HG03097 (cell line): ENCODE data around the gene LITAF.

Experiments used
- ATAC-seq: cut with Tn5 transposase; IDR thresholded peaks from one replicate; pipeline ENCODE4 v1.9.1; 2021; ENCODE audit not compliant: unreplicated experiment, low FRiP score

The LITAF gene

DNA sequence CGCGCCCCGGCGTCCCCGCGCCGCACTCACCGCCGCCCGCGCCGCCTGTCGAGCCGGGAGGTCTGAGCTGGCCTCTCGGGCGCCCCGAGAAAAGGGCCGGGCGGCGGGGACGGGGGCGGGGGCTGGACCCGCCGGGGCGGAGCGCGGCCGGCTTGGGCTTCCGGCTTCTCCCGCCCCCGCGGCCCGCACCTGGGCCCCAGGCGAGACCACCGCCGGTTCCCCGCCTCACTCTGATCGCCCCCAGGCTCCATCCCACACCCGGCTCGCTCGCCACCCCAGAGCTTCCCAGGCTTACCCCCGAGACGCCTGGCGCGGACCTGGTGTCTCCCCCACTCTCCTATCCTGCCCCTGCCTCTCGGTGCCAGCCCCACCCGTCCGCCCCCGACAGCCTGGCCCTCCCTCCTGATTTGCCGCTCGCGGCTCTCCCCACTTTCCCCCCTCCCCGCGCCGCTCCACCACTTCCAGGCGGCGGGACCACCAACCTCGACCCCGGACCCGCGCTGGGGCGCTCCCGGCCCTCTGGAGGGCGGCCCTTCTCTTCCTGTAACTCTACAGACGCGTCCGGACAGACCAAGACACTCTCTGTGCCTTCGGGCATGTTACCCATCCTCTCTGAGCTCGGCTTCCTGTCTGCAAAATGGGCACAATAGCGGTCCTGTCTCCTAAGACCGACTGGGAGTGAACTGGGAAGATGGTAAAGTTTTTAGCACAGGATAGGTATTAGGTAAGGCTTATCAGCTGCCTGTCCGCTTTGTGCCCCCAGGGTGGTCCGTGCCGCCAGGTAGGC, at the start of gene LITAF:
Gene LITAF (minus strand): TSS at position 64 of the 787 bp plus-strand sequence. CDS start 30,189 bp downstream, outside the sequence.
- peak; percentile 31 for ATAC-seq

DNA sequence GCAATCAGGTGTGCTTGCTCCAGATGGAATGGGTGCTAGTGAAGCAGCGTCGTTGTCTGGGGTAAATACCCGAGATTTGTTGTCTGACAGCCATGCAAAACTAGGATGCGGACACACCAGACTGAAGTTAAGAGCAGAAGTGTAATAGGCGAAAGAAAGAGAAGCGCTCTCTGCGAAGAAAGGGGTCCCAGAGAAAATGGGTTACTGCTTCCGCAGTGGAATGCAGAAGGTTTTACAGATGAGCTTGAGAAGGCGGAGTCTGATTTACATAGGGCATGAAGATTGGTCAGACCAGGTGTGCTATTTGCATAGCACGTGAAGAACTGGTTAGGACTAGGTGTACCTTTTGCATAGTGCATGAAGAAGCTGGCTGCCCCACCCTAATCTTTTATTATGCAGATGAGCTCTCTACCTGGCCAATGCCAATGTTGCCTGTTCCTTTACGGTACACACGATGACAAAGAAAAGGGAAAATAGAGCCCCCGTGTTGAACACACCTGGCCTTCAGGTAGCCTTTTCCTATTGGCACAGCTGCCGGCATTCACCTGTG, 49.5 kb upstream of the LITAF start:
- no peak for ATAC-seq

DNA sequence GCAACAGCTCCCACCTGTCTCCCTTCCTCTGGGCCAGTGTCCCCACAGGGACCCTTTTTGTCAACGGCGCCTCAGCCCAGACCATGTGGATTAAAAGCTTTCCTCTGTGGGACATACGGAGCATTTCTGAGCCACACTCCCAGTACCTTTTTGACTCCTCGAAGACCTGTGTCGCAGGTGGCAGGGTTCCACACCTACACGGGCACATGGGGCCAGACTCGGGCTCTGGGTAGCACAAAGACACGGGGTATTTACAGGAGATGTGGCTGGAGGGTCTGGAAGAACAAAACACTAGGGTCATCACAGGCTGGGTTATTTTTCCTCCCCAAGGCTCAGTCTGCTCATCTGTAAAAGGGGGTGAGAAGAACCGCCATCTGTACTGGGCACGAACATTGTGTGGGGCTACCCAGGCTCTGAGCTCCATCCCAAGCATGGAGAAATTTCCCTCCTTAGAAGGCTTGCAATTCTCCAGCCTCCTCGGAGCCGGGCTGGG, 49.0 kb upstream of the LITAF start:
- no peak for ATAC-seq

DNA sequence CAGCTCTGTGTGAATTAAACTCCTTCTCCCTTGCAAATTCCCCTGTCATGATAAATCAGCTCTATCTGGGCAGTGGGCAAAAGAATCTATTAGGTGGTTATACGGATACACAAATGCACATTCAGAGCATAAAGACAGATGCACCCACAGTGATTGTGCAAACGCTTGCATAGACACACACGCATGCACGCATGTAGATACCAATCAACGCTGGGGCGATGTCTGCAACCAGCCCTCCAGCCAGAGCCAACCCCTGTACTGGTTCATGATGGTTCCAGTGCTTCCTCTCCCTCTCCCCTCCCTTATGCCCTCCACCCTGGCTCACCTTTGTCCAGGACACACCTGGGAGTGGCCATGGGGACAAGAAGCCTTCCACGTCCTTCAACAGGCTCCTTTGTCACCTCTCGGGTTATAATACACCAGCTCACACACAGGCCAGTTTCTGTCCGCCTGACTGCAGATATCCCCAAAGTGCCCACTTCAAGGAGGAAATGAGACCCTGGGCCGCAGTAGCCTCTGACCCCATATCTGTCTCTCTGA, 48.5 kb upstream of the LITAF start:
- ATAC-seq: no peak

DNA sequence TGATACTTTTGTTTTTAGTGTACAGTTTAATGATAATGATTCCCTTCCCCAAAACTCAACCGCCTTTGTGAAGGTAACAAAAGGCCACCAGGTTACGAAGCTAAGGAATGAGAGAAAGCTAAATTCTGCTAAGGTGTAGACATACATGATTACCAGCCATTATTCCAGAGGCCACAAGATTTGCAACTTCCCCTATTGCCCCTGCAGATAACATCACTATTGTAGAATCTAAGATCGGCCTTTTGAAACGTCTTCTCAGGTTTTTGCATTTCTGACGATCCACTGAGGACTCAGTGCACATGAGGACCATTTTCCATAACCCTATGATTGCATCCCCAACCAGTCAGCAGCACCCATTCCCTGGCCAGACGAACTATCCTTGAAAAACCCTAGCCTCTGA, 47.6 kb upstream of the LITAF start:
- ATAC-seq: no peak

DNA sequence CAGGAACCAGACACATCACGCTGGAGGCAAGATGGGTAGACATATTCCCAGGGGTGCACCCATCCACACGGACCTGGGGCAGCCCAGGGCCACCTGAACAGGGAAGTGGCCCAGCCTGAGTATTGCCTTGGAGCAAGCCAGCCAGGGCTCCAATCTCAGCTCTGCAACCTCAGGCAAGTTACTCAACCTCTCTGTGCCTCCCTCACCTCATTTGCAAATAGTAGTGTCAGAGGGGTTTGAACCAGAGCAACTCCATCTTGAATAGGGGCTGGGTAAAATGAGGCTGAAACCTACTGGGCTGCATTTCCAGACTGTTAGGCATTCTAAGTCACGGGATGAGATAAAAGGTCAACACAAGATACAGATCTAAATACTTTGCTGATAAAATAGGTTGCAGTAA, 46.4 kb upstream of the LITAF start:
- ATAC-seq: no peak

DNA sequence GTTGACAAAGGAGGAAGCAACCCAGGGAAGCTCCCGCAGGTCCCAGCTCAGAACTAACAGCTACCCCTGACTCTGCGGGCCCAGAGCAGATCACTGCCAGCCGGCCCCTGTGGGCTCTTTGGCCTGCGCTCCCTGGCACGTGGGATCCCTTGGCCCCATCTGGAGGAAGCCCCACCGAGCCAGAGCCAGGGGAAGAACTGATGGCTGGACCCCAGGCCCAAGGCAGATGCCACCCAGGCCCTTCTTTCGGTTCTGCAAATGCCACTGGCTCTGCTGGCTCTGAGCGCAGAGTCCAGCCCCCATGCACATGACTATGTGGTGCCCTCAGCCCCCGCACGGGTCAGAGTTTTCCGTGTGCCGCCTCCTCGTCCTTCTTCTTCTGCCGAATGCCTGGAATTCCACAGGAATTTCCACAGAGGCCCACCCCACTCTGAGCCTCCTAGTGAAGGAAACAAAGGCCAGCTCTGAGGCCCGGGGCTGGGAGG, 45.8 kb upstream of the LITAF start:
- no peak for ATAC-seq

DNA sequence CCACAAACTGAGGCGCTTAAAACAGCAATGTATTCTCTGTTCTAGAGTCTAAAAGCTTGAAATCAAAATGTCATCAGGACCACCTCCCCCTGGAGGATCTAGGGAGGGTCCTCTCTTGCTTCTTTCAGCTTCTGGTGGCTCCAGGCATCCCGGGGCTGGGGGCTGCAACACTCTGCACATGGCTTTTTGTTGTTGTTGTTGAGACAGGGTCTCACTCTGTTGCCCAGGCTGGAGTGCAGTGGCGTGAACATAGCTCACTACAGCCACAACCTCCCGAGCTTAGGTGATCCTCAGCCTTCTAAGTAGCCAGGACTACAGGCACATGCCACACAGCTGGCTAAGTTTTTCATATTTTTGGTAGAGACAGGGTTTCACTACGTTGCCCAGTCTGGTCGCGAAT, 44.5 kb upstream of the LITAF start:
- no peak for ATAC-seq

DNA sequence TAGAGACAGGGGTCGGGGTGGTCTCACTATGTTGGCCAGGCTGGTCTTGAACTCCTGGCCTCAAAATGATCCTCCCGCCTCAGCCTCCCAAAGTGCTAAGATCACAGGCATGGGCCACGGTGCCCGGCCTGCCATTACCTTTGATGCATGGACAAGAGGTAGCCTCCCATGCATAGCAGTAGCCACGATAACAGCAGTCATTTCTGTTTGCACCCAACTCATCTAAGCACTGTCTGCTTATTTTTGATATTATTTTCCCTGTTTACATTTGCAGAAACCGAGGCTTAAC, 44.0 kb upstream of the LITAF start:
- ATAC-seq: no peak

DNA sequence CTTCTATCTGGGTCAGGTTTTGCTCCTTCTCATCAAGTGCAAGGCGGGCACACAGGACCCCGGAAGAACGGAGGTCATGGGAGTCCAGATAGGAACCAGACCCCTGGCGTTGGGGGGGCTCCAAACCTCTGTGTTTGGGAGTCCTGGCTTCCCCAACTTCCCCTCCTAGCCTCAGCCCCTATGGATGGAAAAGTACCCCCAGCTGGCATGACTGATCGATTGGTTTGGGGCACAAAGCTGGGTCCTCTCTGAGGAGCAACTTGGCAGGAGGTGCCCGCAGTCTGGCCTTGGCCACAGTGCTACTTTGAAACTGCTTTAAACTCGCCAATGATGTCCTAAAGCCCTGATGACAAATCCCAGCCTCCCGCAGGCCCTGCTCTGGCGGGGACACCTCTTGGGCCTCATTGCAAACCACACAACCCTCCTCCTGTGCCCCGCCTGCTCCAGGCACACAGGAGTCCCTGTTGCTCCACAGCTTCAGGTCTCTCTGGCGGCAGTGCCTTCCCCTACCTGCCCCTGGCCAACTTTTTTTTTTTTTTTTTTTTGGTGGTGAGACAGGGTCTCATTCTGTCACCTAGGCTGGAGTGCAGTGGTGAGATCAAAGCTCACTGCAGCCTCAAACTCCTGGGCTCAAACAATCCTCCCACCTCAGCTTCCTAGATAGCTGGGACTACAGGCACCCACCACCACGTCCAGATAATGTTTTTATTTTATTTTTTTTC, 43.5 kb upstream of the LITAF start:
- ATAC-seq: no peak

DNA sequence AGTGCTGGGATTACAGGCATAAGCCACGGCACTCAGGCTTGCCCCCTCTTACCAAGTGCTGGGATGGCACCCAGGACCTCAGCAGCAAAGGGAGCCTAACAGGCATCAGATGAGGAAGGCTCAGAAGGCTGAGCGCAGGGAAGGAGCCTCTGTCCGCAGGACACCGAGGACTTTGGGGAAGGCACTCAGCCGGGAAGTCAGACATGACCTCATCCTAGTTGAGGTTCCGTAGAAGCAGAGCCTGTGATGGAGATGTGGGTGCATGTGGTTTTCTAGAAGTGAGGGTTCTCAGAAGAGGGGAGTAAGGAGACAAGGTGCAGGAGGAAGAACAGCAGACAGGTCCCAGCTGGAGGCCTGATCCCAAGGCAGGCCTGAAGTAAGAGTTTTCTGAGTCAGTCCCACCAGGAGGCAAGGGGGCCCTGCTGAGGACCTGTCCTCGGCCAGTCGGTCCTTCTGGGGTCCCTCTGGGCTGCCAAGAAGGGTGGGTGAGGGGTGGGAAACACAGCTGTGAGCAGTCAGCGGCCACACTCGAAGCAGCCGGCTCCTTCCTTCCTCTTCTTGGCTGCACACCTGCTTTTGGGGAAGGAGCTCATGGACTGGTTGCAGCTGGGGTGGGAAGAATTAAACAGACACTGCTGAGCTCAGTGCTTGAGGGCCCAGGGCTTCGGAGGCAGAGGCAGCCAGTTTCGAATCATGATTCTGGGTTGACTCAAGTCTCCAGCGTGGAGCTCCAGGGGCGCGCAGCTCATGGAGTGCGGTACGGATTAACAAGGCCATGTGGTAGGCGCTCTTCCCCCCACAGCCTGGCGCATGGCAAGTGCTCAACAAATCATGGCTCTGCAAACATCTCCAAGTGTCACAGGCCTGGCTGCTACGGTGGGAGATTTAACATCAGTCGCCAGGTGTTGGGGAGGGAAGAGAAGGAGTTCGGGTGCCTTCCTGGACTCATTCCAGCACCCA, 42.6 kb upstream of the LITAF start:
- ATAC-seq: no peak

DNA sequence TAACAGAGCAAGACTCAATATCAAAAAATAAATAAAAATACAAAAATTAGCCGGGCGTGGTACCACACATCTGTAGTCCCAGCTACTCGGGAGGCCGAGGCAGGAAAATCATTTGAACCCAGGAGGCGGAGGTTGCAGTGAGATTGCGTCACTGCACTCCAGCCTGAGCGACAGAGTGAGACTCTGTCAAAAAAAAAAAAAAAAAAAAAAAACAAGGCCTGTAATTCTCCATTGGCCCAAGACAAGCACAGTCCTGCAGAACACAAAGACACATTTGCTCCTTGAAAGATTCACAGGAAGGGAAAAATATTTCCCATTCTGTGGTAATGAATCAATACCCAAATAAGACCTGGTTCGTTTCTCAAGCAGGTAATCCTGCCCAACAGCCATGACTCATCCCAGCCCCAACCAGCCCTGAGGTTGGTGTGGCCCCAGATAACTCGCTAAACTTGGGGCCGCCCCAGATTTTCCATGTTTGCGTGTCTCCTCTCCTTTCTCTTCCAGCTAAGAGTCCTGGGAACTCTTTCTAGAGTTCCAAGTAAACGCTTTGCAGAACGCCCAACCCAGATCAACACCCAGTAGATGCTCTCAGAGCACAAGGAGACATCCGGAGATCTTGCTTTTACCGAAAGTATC, 41.2 kb upstream of the LITAF start:
- ATAC-seq: no peak

DNA sequence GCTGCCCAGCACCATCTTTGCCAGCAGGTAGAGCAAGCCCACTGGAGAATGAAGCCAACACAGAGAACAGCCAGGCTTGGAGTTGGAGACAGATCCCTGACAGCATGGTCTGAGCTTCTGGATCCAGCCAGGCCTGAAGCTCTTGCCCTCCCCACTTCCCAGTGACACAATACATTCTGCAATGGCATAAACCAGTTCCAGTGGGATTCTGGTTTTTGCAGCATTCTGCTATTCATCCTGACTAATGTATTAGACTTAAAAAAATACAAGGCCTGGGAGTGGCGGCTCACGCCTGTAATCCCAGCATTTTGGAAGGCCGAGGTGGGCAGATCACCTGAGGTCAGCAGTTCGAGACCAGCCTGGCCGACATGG, 40.6 kb upstream of the LITAF start:
- no peak for ATAC-seq

DNA sequence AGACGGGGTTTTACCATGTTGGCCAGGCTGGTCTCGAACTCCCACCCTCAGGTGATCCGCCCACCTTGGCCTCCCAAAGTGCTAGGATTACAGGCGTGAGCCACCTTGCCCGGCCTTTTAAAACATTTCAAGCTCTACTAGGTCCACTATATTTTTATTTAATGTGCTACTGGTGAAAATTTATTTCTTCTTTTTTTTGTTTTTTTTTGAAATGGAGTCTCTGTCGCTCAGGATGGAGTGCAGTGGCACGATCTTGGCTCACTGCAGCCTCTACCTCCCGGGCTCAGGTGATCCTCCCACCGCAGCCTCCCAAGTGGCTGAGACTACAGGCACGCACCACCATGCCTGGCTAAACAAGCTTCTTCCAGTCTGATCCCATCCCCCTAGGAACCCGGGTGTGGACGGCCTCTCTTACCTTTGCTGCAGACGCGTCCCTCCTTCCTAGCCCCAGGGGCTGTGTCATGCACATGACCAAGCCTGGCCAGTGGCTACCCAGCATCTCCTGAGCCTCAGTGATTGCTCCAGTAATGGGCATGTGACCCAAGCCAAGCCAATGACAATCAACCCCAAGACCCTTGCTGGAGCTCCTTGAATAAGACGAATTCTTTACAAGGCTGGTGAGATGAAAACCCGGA, 40.1 kb upstream of the LITAF start:
- no peak for ATAC-seq

DNA sequence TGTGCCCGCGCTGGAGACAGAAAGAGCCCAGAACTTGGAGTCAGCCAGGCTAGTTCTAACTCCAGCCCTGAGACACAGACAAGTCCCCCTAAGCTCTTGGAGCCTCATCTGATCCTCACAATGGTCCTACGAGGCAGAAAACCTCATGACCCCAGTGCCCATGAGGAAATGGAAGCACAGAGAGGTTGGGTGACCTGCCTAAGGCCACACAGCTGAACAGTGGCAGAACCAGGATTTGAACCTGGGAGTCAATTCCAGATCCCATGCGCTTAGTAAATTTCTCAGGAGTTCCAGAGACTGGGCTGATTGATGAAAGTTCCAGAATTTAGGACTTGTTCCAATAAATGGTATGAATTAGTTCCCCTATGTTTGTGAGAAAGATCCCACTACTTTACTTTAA, 39.0 kb upstream of the LITAF start:
- ATAC-seq: no peak

DNA sequence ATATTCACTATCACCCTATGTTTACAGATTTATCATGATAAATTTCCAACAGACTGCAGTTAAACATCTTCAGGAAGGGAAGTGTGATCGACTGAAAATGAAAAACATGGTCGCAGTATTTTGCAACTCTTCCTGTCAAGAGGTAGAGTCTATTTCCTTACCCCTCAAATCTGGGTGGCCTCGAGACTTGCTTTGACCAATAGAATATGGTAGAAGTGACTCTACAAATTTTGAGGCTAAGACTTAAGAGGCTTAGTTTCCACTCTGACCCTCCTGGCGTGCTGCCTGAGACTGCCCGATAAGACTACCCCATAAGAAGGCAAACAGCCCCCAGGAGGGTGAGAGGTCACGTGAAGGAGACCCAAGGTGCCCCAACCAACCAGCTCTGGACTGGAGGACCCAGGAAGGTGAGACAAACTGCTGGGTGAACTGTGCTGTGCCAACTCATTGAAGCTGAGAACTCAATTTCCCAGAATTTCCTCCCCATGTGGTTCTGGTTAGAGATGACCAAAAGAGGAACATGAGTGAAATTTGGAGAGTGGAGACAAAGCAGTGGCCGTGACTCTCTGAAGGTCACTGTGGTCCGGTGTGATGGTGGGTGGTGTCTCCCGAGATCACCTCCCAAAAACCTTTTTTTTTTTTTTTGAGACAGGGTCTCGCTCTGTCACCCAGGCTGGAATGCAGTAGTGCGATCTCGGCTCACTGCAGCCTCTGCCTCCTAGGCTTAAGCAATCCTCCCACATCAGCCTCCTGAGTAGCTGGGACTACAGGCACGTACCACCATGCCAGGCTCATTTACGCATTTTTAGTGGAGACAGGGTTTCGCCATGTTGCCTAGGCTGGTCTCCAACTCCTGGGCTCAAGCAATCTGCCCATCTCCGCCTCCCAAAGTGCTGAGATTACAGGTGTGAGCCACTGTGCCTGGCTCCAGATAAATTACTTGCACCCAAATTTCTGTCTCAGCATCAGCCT, 38.2 kb upstream of the LITAF start:
- ATAC-seq: no peak

DNA sequence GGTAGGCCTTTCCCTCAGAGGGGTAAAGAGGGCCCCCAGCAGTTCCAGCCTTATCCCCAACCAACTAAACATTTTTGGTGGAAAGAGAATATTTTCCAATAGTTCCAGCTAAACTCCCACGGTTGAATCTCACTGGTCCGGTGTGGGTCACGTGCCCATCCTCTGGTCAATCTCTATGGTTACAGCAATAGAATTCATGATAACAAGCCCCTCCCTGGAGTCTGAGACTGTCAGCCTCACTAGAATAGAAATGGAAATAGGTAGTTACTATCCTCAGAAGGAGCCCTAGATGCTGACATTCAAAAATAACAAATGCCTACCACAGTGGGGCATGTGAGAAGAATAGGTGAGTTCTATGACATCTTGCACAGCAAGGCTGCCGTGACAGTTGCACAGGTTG, 37.5 kb upstream of the LITAF start:
- ATAC-seq: no peak

DNA sequence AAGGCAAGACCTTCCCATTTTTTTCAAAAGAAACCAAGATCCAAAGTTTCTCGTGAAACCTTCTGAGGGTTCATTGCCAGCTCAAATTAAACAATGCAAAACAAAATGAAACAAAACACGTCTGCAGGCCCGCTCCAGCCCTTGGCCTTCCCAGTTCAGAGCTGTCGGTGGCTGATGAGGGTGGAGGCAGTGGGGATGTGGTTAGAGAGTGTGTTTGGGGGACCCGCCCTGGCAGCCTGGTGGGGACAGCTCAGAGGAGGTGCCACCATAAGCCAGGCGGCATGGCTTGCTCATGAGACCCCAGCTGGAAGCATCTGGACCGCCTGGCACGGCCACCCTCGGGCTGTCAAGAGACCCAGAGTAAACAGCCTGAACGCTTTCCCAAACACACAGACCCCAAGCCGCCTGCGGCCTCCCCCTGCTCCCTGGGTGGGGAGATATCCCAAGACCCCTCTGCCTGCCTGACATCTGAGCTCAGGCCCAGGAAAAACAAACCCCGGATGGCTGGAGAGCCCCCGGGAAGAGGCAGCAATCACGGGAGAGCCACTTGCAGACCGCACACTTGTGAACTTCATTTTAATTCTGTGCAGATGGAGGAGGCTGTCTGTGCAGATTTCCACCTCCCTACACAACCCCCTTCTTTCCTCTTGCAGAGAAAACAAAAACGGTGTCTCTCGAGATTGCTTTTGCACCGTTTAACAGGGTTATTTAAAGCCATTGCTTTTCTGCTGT, 35.4 kb upstream of the LITAF start:
- ATAC-seq: no peak
